Eye (tissue), 1 donor: ENCODE results near the gene VAV3.
A peak's percentile ranks its signal among the peaks of the same experiment; 100 is the strongest.
"Not testable (repeated sequence)": the region's sequence is repeated elsewhere in the genome, so short reads cannot be mapped to it uniquely, and the experiment has no call there.

Experiments
- DNase-seq: peaks from one replicate; pipeline ENCODE4 v3.0.0-alpha.2; 2015

The VAV3 gene

DNA sequence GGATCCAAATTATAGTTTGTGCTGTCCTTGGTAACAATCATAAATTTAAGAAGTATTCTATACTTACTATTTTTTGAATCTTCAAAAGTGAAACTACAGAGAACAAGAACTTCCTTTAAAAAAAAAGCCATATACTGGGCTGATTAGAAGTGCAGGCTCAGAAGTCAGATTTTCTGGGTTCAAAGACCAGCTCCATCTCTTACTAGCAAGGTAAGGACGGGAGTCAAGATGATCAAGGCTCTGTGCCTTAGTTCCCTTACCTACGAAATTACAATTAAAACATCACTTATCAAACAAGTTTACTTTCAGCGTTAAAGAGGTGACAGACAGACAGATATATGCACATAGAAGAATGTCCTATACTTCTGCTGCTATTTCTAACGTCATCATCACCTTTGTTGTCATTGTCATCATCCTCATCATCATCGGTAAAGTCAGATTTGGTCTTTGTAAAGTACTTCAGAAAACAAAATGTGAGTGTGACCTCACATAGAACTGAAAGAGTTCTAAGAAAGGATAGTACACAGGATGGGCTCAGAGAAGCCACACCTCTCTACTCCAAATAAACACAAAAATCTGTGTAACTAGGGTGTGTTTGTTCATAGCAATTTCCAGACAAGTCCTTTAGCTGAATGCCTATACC lies 178.7 kb downstream of the VAV3 start:
- DNase-seq: no peak

DNA sequence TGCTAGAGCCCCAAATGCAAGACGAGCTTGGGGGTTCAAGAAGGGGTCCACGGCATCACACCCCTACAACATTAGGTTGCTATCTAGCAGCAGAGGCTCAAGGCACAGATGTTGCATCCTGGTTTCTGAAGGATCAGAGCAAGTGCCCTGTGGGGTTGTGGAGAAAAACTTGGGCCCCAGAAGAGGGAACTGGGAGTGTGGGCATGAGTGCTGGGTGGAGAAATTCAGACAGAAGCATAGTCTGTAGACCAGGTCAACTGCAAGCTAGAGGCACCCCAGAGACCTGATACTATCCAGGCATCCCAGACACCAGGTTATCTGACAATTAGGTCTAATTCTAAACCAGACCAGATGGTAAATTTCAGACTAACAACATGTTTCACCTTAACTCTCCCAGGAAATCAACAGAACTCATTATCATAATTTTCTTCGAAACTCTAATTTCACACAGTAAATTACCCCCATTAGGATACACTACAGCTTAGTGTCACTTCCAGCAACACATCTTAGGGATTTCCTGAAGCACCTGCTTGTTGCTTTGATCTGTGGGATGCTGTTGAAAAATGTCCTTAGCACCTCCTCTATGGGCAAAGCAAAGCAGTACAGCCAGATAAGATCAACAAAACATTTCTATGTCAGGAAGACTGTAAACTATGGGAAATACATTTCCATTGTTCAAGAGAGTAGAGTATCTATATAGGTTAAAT lies 179.3 kb downstream of the VAV3 start:
- no peak for DNase-seq

DNA sequence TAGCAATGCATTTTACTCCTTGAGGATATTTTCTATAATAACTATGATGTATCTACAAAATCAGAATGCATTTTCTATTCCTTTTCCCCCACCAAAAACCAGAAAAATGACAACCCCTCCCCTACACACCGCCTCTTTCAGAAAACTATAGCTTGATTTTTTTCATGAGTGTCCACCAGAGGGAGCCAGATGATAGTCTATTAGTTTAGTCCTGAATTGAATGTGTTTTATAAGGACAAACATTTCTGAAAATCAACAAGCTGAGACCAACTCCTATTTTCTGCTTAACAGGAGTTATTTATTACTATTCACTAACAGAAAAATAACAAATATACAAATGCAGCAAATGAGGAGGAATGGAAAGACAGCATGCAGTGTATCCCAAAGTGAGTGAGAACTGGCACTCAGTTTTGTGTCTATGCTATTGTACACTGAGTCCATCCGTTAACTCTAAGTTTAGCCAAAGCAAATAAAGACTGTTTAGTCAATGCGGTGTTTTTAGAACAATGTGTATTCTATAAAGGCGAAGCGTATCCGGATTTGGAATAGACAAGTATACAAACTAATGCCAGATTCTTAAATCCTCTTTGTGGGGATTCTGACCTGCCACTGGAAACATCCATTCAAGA lies 182.6 kb downstream of the VAV3 start:
- peak; percentile 91 for DNase-seq

DNA sequence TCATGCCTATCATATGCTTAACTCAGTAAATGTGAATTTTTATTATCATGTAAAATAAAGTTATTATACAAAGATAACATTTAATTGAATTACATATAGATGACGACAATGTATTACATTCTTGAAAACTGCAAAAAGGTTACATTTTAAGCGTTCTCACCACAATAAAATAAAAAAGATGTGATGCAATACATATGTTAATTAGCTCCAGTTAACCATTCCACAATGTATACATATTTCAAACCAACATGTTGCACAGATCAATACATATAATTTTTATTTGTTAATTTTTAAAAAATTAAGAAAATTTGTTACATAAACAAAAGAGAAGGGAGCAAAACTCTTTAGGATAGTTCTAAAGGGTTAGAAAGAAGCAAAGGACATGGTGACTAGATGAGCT lies 183.7 kb downstream of the VAV3 start:
- DNase-seq: no peak

DNA sequence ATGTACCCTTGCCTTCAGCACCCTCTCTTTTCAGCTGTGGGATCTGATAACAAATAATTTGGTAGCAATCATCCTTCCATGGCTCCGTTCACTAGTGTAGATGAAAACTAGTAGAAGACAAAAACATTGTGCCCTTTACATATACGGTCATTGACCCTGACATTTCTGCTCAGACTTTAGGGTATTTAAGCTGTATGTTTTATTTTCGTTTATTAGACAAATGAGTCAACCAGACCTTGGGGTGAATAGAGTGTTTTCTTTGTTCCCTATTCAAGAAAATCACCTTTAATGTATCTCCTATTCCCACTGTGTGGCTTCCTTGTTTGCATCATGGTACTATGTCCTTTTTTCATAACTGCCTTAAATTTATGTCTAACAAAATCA lies 187.3 kb downstream of the VAV3 start:
- no peak for DNase-seq

DNA sequence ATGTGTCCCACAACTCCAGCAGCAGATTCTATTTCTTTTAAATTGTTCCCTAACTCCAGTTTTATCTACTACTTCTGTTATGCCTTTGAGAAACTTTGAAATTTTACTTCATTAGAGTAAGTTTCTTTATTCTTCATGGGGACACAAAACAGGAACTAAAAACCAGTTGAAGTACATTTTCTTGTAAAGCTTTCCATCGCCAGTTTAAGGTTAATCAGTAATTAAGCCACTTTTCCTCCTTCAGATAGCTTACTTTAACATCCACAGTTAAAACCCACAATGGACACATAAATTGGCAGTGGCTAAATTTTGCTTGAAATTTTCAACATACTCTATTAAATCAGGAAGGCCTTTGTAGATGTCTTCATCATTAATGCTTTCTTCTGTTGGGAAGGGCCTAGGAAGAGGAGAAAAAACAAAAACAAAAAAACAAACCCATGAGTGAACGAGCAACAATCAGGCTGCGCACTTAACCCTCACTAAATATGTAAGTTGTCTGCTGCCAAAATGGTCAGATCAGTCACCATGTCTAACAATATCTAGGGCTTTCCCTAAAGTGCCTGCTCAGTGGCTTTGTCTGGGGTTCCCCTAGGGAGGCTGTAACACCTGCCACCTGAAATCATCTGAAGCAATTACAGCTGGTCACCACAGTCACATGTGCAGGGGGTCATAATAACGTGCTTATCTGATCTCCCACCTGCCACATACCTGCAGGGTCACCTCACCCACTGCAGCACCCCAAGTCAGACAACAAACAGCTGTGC lies 187.9 kb downstream of the VAV3 start:
- DNase-seq: peak; percentile 35

DNA sequence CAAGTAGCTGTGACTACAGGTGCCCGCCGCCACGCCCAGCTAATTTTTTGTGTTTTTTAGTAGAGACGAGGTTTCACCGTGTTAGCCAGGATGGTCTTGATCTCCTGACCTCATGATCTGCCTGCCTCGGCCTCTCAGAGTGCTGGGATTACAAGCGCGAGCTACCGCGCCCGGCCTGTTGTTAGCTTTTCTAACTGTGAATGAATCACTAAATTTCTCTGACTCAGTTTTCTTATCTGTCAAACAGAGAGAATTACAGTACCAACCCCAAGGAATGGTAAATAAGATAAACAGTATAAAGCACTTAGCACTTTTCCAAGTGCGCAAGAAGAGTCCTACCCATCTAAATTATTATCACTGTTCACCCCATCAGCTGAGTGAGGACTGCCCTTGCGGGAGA lies 193.6 kb downstream of the VAV3 start:
- DNase-seq: no peak

DNA sequence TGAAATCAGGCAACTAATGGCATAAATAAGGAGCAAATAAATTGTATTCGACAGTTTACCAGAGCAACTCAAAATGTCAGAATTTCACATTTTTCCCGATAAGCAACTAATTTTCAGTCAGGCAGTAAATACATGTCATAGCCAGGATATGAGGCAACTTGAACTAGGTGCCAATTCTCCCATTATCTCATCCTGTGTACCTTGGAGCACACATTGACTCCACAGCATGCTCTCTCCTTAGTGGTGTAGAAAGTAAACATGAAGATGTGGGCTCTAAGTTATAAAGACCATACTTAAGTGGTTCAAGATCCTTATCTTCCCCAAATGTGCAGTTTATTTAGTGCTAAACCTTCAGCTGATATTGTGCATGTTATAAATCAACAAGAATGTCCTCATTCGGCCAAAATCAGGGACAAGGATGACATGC lies 197.8 kb downstream of the VAV3 start:
- DNase-seq: no peak

DNA sequence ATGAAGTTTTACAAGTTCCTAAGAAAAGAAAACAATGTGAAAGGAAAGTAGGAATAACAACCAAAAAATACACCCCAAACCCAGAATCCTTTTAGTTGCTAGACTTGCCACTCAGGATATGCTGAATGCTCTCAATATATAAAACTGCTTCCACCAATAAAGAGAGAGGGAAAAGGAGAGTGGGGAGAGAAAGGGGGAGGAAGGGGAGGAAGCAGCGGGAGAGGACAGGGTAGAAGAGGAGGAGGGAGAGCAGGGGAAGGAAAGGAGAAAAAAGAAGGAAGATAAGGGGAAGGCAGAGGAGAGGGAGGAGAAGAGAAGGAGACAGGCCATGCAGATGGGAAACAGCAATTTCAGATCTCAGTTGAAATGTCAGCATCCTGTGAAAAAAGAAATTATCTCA lies 198.4 kb downstream of the VAV3 start:
- DNase-seq: no peak

DNA sequence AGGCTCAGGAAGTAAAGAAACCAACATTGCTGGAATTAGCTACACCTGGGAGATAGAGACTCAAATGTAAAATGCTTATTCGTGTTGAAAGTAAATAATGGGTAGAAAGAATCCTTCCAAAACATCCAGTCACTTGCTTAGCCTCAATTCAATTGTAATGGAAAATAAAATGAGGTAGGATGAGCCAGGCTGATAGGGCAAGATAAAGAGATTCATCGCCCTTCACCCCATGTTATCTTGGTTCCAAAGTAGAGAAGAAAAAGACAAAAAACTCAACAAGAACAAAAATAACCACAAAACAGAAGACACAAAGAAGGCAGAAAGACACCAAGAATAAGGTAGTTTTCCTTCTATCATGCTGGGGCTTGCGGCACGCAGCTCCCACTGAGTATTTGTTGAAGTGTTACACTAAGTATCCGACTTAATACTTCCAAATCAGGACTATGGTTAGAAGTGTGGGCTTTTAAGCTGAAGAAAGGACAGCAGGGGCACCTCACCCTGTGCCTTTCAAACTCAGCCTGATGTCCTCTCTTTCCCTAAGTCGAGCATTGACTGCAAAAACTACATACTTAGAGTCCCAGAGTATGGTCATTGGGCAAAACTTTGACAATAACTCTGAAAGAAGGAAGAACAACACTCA lies 202.1 kb downstream of the VAV3 start:
- no peak for DNase-seq

DNA sequence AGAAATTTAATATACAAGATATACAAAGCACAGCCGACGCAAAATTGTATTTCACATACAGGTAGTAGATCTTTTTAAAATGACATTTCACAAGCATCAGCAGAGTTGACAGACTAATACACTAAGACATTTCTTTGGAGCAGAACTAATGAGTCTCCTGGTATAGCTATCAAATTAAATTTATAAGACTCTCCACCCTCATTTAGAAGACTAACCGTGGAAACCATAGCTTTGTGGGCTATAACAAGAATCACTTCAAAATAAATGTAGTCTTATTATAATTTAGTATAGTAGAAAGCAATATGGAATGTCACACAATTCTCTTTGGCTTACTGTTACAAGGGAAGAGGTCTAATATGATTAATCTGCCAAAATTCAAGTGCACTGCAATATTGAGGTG lies 204.9 kb downstream of the VAV3 start:
- DNase-seq: peak; percentile 26

DNA sequence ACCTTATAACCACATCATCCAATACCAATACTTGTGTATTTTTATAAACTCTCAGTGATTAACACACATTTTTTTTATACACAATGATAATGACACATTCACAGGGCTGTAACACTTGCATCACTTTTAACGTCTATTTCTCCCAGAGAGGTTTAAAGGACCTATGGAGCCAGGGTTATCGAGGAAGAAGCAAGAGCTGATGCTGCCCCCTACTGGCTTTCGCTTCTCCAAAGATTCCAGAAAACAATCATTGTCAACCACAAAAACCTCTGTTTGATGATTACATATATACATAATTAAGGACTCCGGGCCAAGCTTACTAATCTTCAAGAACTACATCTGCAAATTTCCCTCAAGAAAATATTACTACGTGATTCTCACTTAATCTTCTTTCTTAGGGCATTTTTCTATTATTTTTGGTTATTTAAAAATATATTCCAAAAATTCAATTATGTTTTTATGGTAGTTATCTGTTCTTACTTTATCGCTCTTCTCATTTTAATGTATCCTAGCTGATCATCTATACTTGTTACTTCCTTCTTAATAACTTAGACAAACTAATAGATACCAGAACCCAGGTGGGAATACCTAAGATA lies 214.5 kb downstream of the VAV3 start:
- DNase-seq: peak; percentile 86

DNA sequence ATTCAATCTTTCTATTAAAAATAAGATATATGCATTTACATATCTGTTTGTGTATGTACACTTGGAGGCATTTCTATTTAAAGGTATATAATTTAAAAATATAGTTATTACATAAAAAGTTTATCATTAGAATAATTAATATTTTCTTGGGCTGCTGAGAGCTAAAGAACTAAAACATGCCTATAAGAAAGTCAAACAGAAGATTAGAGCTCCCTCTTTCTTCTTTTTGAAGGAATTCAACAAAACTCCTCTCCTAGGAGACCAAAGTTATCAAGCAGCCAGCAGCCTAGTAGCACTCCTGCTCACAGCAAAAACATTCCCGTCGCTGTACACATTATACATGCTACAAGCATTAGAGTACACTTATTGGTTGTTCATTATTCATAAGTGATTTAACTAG lies 216.4 kb downstream of the VAV3 start:
- peak; percentile 32 for DNase-seq

DNA sequence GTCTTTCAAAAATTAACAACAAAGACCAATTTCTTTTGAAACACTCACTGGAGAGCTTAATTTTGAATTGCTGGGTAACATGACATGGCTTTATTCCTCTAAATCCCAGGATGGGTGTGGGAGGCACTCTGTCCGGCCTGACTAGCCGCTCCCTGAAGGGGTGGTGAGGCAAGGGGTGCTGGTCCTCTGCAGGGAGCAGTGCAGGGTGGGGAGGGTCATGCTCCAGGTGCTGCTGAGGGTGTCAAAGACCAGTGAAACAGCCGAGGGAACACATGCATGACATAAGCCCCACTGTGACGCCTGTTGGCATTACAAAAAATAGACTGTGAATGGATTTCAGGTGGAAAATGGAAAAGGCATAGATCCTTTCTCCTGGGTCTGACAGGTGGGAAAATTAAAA lies 223.7 kb downstream of the VAV3 start:
- no peak for DNase-seq

DNA sequence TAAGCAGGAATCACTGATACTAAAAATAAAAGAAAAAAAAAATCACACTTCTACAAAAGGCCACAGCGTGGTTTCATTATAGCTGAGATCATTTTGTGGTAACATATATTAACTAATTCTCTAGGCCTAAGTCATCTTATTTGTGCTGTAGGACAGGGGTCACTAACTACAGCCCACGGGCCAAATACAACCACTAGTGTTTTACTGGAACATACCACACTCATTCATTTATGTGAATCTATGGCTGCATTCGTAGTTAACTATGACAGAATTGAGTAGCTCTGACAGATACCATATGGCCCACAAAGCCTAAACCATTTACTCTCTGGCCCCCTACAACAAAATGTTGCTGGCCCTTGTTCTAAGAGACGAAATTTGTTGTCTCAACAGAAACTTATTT lies 224.4 kb downstream of the VAV3 start:
- DNase-seq: no peak

DNA sequence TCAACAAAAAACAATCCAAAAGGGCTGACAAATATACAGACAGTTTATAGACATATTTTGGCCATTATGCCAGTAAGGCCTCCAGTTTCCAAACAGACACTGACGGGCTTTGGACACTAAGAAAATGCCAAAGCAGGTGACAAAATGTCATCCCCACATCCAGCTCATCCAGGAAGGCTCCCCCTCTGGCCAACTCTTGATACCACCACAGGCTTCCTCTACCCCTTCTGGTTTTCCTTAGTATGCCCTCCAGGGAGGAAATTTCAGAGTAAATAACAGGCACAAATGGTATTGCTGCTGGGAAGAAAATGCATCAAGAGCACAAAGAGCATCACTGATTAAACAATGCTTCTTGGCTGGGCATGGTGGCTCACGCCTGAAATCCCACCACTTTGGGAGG lies 225.3 kb downstream of the VAV3 start:
- DNase-seq: no peak

DNA sequence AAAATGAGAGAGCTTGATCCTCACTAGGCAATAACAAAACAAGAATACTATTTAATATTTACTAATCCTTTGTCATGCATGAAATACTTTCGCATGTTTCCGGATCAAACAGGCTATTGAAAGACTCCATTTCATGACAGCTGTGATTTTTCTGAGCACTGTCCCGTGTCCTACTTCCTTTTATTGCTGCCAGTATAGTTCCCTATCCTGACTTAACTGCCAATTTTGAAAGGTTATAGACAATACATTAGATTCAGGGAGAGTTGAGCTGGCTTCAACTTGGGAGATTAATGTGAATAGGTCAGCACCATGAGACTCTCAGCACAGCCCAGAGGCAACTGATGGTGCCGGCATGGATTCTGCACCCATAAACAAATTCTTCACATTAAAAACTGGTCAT lies 225.8 kb downstream of the VAV3 start:
- peak; percentile 21 for DNase-seq

DNA sequence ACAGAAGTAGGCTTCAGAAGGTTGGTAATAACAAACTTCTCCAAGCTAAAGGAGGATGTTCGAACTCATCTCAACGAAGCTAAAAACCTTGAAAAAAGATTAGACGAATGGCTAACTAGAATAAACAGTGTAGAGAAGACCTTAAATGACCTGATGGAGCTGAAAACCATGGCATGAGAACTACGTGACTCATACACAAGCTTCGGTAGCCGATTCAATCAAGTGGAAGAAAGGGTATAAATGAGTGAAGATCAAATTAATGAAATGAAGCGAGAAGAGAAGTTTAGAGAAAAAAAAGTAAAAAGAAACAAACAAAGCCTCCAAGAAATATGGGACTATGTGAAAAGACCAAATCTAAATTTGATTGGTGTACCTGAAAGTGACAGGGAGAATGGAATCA lies 231.6 kb downstream of the VAV3 start:
- DNase-seq: not testable (repeated sequence)

DNA sequence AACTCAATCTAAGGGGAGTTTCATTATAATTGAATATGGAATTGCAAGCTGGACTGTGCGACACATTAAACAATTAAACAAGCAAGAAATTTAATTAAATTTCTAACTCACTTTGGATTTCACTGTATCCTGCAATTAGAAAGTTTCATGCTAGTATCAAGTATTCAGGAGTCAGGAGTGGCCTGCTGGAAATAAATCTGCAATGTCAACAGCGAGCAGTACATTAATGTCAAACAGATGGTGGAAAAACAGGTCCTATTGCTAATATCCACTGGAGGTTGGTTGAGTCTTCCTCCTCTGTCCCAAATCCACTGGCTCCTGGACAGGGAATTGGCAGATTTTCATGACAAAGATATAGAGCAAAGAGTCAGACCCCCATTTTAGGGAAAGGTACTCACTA lies 237.1 kb downstream of the VAV3 start:
- DNase-seq: no peak

DNA sequence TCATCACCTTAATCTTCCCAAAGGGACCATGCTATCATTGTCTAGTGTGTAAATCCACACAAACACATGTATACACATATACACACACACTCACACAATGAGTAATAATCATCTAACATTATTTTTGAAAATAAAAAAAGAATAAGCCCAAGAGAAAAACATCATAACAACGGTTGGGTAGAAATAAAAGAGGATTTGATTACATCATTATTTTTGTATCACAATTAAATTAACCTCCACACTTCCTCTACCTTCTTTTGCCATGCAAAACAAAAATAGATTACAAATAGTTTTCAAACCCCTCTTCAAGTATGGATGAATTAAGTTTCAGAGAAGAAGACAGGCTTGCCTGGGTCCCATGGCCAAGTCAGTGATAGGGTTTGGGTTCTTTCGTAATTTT lies 238.1 kb downstream of the VAV3 start:
- DNase-seq: no peak

DNA sequence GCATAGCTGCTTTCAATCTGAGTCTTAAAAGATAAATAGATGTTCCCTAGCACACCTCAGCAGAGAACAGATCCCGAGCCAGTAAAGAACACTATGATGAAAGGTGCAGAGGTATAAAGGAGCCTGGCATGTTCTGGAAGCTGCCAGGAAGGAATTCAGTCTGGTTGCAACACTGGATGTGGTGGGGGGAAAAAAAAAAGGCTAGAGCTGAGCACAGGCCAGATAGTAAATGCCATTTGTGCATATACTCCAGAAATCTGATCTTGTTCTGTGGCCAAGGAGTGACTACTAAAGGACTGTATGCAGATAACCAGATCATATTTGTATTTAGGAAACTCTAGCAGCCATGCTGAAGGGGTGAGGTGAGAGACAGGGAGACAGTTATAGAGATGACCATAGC lies 240.3 kb downstream of the VAV3 start:
- DNase-seq: no peak

DNA sequence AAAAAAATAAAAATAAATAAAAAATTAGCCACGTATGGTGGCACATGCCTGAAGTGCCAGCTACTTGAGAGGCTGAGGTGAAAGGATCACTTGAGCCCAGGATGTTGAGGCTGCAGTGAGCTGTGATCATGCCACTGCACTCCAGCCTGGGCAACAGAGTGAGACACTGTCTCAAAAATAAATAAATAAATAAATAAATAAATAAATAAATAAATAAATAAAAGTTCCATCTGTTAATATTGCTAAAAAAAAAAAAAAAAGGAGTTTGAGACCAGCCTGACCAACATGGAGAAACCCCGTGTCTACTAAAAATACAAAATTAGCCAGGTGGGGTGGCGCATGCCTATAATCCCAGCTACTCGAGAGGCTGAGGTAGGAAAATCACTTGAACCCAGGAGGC lies 244.8 kb downstream of the VAV3 start:
- DNase-seq: not testable (repeated sequence)

DNA sequence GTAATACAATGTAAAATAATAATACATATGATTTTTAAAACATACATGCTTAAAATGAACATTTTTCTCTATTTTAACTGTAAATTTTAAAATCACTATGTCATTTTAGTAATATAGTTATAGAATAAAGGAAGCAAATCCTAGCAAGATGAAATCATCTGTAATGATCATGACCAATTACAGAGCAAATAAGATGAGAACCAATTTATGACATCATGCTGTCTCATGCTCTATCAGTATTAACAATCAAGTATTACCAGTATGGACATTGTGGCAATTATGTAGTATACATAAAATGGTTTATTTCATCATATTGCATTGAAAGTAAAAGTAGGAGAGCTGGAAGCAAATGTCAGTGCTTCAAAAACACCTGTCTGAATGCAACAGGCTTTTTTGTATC lies 255.0 kb downstream of the VAV3 start:
- DNase-seq: no peak
